HepG2 (cell line): Measurements from ENCODE around the gene ZNF330. TPM values are rescaled to one million over a fixed set of nuclear protein-coding genes. Genes with fewer than 3 reads are reported as not detected.

Experiments
- ATAC-seq: fragments of 200-7000 bp; cut with Tn5 transposase; 3 replicates; pipeline ENCODE4 v1.9.1; 2020; ENCODE audit warnings: mild to moderate bottlenecking, moderate library complexity
- BruUV-seq: library from RNA; stranded (reverse); fragments of 400-500 nt; replicated peaks from 2 replicates; lab custom pipeline; 2021; lab: Mats Ljungman, UMichigan
- CTCF ChIA-PET: fragments of 300-600 bp; formaldehyde crosslinking; extraction: SDS; loops from one replicate; lab custom pipeline; 2021; ENCODE audit warnings: low total read pairs, inconsistent platforms, low intra/inter-chr PET ratio; lab: Yijun Ruan, JAX
- POLR2A ChIA-PET: fragments of 350-600 bp; sonication (Branson Sonifier 250); formaldehyde crosslinking; loops from one replicate; lab custom pipeline; 2020; ENCODE audit warnings: antibody characterized with exemption, inconsistent platforms; lab: Yijun Ruan, JAX
- DNase-seq: peaks from one replicate; pipeline ENCODE4 v3.0.0-alpha.2; 2015; ENCODE audit warnings: low spot score
- FAIRE-seq: peaks from 3 replicates; lab custom pipeline; 2011; peaks lifted over from hg19 to GRCh38; lab: Jason Lieb, UNC
- H2AFZ ChIP-seq: one replicate; pipeline ENCODE4 v1.6.1; 2011; ENCODE audit warnings: low read length, inconsistent platforms
- H3K27ac ChIP-seq: fragments of 300-600 bp; 3 replicates; pipeline ENCODE4 v1.8.0; 2011; ENCODE audit warnings: mixed run types, mild to moderate bottlenecking, mixed read lengths, low read length, inconsistent platforms; ENCODE audit not compliant: insufficient read depth; ENCODE audit errors: extremely low read length
- H3K27me3 ChIP-seq, 2 experiments: fragments of 200-600 bp in 1 of 2; 2 replicates in 1 of 2; 3 replicates in 1 of 2; pipeline versions ENCODE4 v1.6.0 to v1.8.0; 2011; ENCODE audit warnings: low read length in 2 of 2, mild to moderate bottlenecking in 2 of 2, moderate library complexity in 2 of 2, inconsistent platforms in 1 of 2; ENCODE audit not compliant: insufficient read depth in 2 of 2, control insufficient read depth in 1 of 2
- H3K36me3 ChIP-seq, 2 experiments: fragments of 200-600 bp in 1 of 2; replicated peaks in 1 of 2; 2 replicates in 1 of 2; 3 replicates in 1 of 2; pipeline versions ENCODE4 v1.5.1 to v1.8.0; 2011; ENCODE audit warnings: low read length in 2 of 2, inconsistent platforms in 1 of 2; ENCODE audit not compliant: insufficient read depth in 2 of 2, control insufficient read depth in 1 of 2
- H3K4me1 ChIP-seq: 2 replicates; pipeline ENCODE4 v1.5.1; 2012; ENCODE audit warnings: low read length, inconsistent platforms; ENCODE audit not compliant: insufficient read depth
- H3K4me2 ChIP-seq: 2 replicates; pipeline ENCODE4 v1.6.0; 2011; ENCODE audit warnings: low read depth, low read length, inconsistent platforms
- H3K4me3 ChIP-seq, 3 experiments: fragments of 200-600 bp in 1 of 3; sonication (generic), shearing (Covaris generic) in 1 of 3; replicated peaks in 1 of 3; 2 replicates each; pipeline ENCODE4 v1.5.1; 2011 to 2016; ENCODE audit warnings: low read length in 3 of 3, inconsistent platforms in 2 of 3, low read depth in 2 of 3, mild to moderate bottlenecking in 2 of 3, control low read depth in 1 of 3, mixed read lengths in 1 of 3; ENCODE audit not compliant: insufficient read depth in 1 of 3
- H3K79me2 ChIP-seq: one replicate; pipeline ENCODE4 v1.6.1; 2011; ENCODE audit warnings: low read length, inconsistent platforms; ENCODE audit not compliant: insufficient read depth
- H3K9ac ChIP-seq: 2 replicates; pipeline ENCODE4 v1.6.0; 2011; ENCODE audit warnings: mild to moderate bottlenecking, low read depth, low read length, inconsistent platforms; ENCODE audit not compliant: insufficient read depth
- H3K9me3 ChIP-seq: 2 replicates; pipeline ENCODE4 v1.5.1; 2012; ENCODE audit warnings: mild to moderate bottlenecking, low read length
- H4K20me1 ChIP-seq: 2 replicates; pipeline ENCODE4 v1.6.0; 2011; ENCODE audit warnings: inconsistent platforms, mild to moderate bottlenecking, low read length, moderate library complexity; ENCODE audit not compliant: insufficient read depth
- AKAP8 ChIP-seq: sonication (generic); formaldehyde crosslinking; IDR thresholded peaks from 2 replicates; pipeline ENCODE4 v1.5.1; 2020; ENCODE audit warnings: mild to moderate bottlenecking, missing genetic modification reagents
- CBX2 ChIP-seq, 2 experiments: fragments of 200-600 bp in 1 of 2; sonication (generic); formaldehyde crosslinking in 1 of 2; IDR thresholded peaks; 2 replicates each; pipeline versions ENCODE4 v1.7.0 to v1.8.1; 2018 to 2022; ENCODE audit warnings: low read depth in 2 of 2, low read length in 1 of 2, mild to moderate bottlenecking in 1 of 2, missing genetic modification reagents in 1 of 2
- CREBL2 ChIP-seq: sonication (generic); formaldehyde crosslinking; IDR thresholded peaks from 2 replicates; pipeline ENCODE4 v1.8.1; 2023; ENCODE audit warnings: missing genetic modification reagents, mild to moderate bottlenecking, borderline replicate concordance
- JDP2 ChIP-seq: sonication (generic); formaldehyde crosslinking; IDR thresholded peaks from 2 replicates; pipeline ENCODE4 v1.8.1; 2022; ENCODE audit warnings: missing genetic modification reagents, borderline replicate concordance
- LCORL ChIP-seq, 2 experiments: fragments of 450-650 bp in 1 of 2; sonication (generic) in 1 of 2; formaldehyde crosslinking in 1 of 2; IDR thresholded peaks; 2 replicates each; pipeline versions ENCODE4 v1.5.0 to v1.6.1; 2017 to 2020; ENCODE audit warnings: antibody characterized with exemption in 1 of 2, missing genetic modification reagents in 1 of 2
- SIX1 ChIP-seq: sonication (generic); formaldehyde crosslinking; IDR thresholded peaks from 2 replicates; pipeline ENCODE4 v1.4.0; 2020; ENCODE audit warnings: missing genetic modification reagents, borderline replicate concordance
- ZNF253 ChIP-seq: sonication (generic); formaldehyde crosslinking; IDR thresholded peaks from 2 replicates; pipeline ENCODE4 v1.8.0; 2022; ENCODE audit warnings: mild to moderate bottlenecking, missing genetic modification reagents, borderline replicate concordance
- ZNF282 ChIP-seq: fragments of 450-650 bp; IDR thresholded peaks from 2 replicates; pipeline ENCODE4 v1.6.1; 2018; ENCODE audit not compliant: partially characterized antibody
- ZNF562 ChIP-seq: sonication (generic); formaldehyde crosslinking; IDR thresholded peaks from 2 replicates; pipeline ENCODE4 v1.8.0; 2022; ENCODE audit warnings: missing genetic modification reagents, borderline replicate concordance
- ZNF784 ChIP-seq: sonication (generic); formaldehyde crosslinking; IDR thresholded peaks from 2 replicates; pipeline ENCODE4 v1.5.1; 2020; ENCODE audit warnings: missing genetic modification reagents, mild to moderate bottlenecking, borderline replicate concordance
- WGBS: methylation state at CpG from one replicate; pipeline ENCODE4 v1.1.6; 2017; ENCODE audit warnings: low lambda C conversion rate; 5-methylcytosine and 5-hydroxymethylcytosine counted together
- in situ Hi-C: cut with HindIII; loops from 2 replicates; pipeline ENCODE4 v1.10.0; 2017; ENCODE audit warnings: low pct_unique_long_range_greater_than_20kb; ENCODE audit not compliant: extremely low pct_ligation_motif_present
- intact Hi-C: fragments of 100-400 bp; cut with micrococcal nuclease; formaldehyde crosslinking; loops from one replicate; pipeline ENCODE4 v1.10.0; 2022; ENCODE audit not compliant: unreplicated experiment
- polyA plus RNA-seq, 8 experiments: library from polyadenylated mRNA; depleted of rRNA in 3 of 8; stranded (reverse) in 7 of 8; unstranded in 1 of 8; fragments of >200 nt; fragmentation: Illumina TruSeq in 4 of 8; extraction: Trizol in 4 of 8; gene quantifications; 2 replicates each; pipeline versions ENCODE4 v1.2.1 to v1.2.3, GENCODE V29; 2011 to 2016; ENCODE audit warnings: low read depth in 4 of 8, missing spikeins in 1 of 8, mixed read lengths in 1 of 8; ENCODE audit not compliant: insufficient read depth in 1 of 8
- total RNA-seq, 5 experiments: library from RNA; depleted of rRNA; stranded (reverse); fragments of >200 nt; fragmentation: Illumina TruSeq; extraction: Trizol; gene quantifications; 2 replicates each; pipeline ENCODE4 v1.2.3, GENCODE V29; 2016; ENCODE audit warnings: low read depth in 1 of 5
- TF ChIP-seq, protein P1 (sequence below): sonication (generic); formaldehyde crosslinking; IDR thresholded peaks from 2 replicates; pipeline ENCODE4 v1.4.0; 2020; ENCODE audit warnings: low read depth, mild to moderate bottlenecking, missing genetic modification reagents
- TF ChIP-seq, protein P2 (sequence below), 2 experiments: sonication (generic) in 1 of 2; formaldehyde crosslinking in 1 of 2; IDR thresholded peaks; 2 replicates each; pipeline versions ENCODE4 v1.4.0 to v1.6.1; 2018 to 2020; ENCODE audit warnings: missing genetic modification reagents in 2 of 2, borderline replicate concordance in 1 of 2, low read depth in 1 of 2, mild to moderate bottlenecking in 1 of 2, missing biosample characterization in 1 of 2

ZNF330 gene
- total and polyA plus RNA-seq, 2 of the 13 experiments (the other 11 are each of a cell fraction or from before 2014, with no cell fraction given): 23.3 to 43.4 TPM

GRCh38 chr4:141177171-141177570 is 43.5 kb upstream of the ZNF330 start:
- no peaks in the 10 kb centered on the region for H4K20me1 ChIP-seq
- no peak overlapping the region for H3K9ac ChIP-seq
- in situ Hi-C loops: no loop called here
- intact Hi-C loops: no loop called here
- no peaks in the 10 kb centered on the region for H3K79me2 ChIP-seq
- H2AFZ ChIP-seq: no peak overlapping the region
- no peak overlapping the region for H3K27ac ChIP-seq
- CTCF ChIA-PET: no interaction called here
- ATAC-seq (no peak), FAIRE-seq (no peak), DNase-seq (no peak)
- no peak overlapping the region for H3K4me3 ChIP-seq
- no peaks in the 10 kb centered on the region for H3K4me1 ChIP-seq
- no peaks in the 10 kb centered on the region for H3K27me3 ChIP-seq
- BruUV-seq: no TSS peak
- peak; percentile 93 for TF ChIP-seq LCORL (IDR thresholded peaks at IDR 0.05)
- no peak for TF ChIP-seq LCORL (CRISPR knock-in tag; IDR thresholded peaks at IDR 0.05)
- TF ChIP-seq SIX1 (CRISPR knock-in tag): no peak
- no peak overlapping the region for H3K4me2 ChIP-seq
- POLR2A ChIA-PET: no interaction called here
- H3K9me3 ChIP-seq: no peaks in the 10 kb centered on the region
- WGBS: 5% methylated on average over 1 of the region's 1 CpG
- no peaks in the 10 kb centered on the region for H3K36me3 ChIP-seq

DNA sequence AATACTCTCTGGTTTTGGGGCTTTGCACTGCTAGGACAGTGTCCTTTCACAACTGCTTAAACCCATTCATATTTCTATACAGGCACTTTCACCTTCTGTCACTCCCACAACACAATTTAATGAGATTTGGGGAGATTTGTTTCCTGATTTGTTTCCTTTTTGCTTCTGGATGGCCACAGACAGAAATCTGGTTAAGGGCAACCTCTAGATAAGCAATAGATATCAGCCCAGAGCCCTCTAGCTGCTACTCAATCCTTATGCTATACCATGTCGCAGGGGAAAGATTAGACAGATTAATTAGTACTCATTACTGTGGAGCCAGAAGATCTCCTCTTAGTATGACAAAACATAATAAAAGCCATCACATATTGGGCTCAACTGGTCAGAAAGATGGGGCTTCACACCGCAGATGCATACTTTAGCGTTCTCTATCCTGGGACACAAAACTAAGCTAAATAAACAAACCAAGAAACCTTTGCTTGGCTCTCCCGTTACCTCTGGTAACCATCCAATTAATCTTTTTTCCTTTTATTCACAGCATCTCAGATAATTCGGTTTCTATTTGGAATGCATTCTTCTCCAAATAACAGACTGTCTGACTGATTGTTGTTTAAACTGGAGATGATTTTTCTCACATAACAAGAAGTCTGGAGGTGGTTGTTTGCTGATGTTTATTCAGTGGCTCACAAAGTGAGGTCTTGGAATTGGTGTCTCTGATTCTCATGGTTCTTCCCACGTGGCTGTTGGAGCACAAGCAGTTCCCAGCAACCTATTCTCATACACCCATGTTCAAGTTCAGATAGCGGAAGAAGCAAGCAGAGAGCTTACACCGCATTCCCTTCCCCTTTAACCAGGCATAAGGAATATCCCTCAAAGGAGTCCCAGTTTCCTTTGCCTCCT is 41.0 kb upstream of the ZNF330 start:
- Histone ChIP-seq H3K36me3 (no peaks in the 10 kb centered on the region), H3K4me2 (no peak overlapping the region), H3K27ac (no peak overlapping the region), H3K4me1 (no peaks in the 10 kb centered on the region), H3K79me2 (no peaks in the 10 kb centered on the region), H2AFZ (no peak overlapping the region), H4K20me1 (no peaks in the 10 kb centered on the region), H3K27me3 (no peaks in the 10 kb centered on the region), H3K4me3 (no peak overlapping the region), H3K9ac (no peak overlapping the region), H3K9me3 (no peaks in the 10 kb centered on the region)
- intact Hi-C loops (no loop called here), in situ Hi-C loops (no loop called here)
- ChIA-PET POLR2A (no interaction called here), CTCF (no interaction called here)
- 15% methylated on average over 8 of the region's 8 CpGs for WGBS
- no peak for DNase-seq
- no peak for FAIRE-seq
- no peak for ATAC-seq
- BruUV-seq: no TSS peak
- TF ChIP-seq ZNF282 (no peak), JDP2 (CRISPR knock-in tag) (no peak), CBX2 (IDR thresholded peaks at IDR 0.05; ENCODE audit: low read depth, low read length) (no peak), CBX2 (CRISPR knock-in tag; IDR thresholded peaks at IDR 0.05; ENCODE audit: low read depth) (no peak), CREBL2 (no peak), ZNF253 (CRISPR knock-in tag) (no peak), ZNF562 (CRISPR knock-in tag) (no peak), AKAP8 (no peak), ZNF784 (no peak)
- TF ChIP-seq, protein P1, sequence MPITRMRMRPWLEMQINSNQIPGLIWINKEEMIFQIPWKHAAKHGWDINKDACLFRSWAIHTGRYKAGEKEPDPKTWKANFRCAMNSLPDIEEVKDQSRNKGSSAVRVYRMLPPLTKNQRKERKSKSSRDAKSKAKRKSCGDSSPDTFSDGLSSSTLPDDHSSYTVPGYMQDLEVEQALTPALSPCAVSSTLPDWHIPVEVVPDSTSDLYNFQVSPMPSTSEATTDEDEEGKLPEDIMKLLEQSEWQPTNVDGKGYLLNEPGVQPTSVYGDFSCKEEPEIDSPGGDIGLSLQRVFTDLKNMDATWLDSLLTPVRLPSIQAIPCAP: no peak
- TF ChIP-seq, protein P2, sequence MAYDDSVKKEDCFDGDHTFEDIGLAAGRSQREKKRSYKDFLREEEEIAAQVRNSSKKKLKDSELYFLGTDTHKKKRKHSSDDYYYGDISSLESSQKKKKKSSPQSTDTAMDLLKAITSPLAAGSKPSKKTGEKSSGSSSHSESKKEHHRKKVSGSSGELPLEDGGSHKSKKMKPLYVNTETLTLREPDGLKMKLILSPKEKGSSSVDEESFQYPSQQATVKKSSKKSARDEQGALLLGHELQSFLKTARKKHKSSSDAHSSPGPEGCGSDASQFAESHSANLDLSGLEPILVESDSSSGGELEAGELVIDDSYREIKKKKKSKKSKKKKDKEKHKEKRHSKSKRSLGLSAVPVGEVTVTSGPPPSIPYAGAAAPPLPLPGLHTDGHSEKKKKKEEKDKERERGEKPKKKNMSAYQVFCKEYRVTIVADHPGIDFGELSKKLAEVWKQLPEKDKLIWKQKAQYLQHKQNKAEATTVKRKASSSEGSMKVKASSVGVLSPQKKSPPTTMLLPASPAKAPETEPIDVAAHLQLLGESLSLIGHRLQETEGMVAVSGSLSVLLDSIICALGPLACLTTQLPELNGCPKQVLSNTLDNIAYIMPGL (CRISPR knock-in tag; IDR thresholded peaks at IDR 0.05; ENCODE audit: borderline replicate concordance in 1 of 2, low read depth in 1 of 2): no peak
